Measurements from ENCODE around the gene PPP1R27.

The PPP1R27 gene

GRCh38 chr17:81859906-81860755, 25.3 kb upstream of the PPP1R27 start, which contains the start of gene P4HB:
TSS of gene P4HB (minus strand) at chr17:81860535. CDS start at chr17:81860471, 64 bp downstream.
- Histone ChIP-seq H3K36me3 (ENCODE audit: insufficient read depth, low read length) (peaks cover 66% of the 10 kb centered on the region), H3K4me1 (ENCODE audit: insufficient read depth, low read length) (peaks cover 54% of the 10 kb centered on the region), H3K9ac (ENCODE audit: low read depth, low read length) (peak within 1 kb of the TSS; percentile 82), H3K27me3 (ENCODE audit: insufficient read depth, low read length, poor library complexity) (peaks cover 3% of the 10 kb centered on the region), H3K9me3 (ENCODE audit: insufficient read depth, low read length, severe bottlenecking) (no peaks in the 10 kb centered on the region), H3K79me2 (ENCODE audit: insufficient read depth, low read length) (peaks cover 86% of the 10 kb centered on the region), H3K4me3 (ENCODE audit: low read depth in 1 of 2, low read length in 2 of 2) (peak within 1 kb of the TSS; percentile 79 to 91), H3K4me2 (ENCODE audit: insufficient read depth, low read length) (peak within 1 kb of the TSS; percentile 98), H3K27ac (ENCODE audit: low read length) (peak within 1 kb of the TSS; percentile 94), H2AFZ (ENCODE audit: low read depth, low read length) (peak within 1 kb of the TSS; percentile 94), H4K20me1 (ENCODE audit: insufficient read depth, low read length) (peaks cover 48% of the 10 kb centered on the region)
- TF ChIP-seq EZH2 (IDR thresholded peaks at IDR 0.05; ENCODE audit: borderline replicate concordance, low read depth, low read length, severe bottlenecking), result no peak
- no peak for TF ChIP-seq CTCF (IDR thresholded peaks at IDR 0.05; ENCODE audit: borderline replicate concordance, extremely low read depth, low read length, poor library complexity, severe bottlenecking)
- ATAC-seq (ENCODE audit: insufficient read depth, low read depth) (no peak), DNase-seq (no peak)

GRCh38 chr17:81858967-81859905, 24.4 kb upstream of the PPP1R27 start:
- no peaks in the 10 kb centered on the region for H3K9me3 ChIP-seq (ENCODE audit: insufficient read depth, low read length, severe bottlenecking)
- peak overlapping the region; percentile 98 for H3K4me2 ChIP-seq (ENCODE audit: insufficient read depth, low read length)
- H4K20me1 ChIP-seq (ENCODE audit: insufficient read depth, low read length), result peaks cover 49% of the 10 kb centered on the region
- H2AFZ ChIP-seq (ENCODE audit: low read depth, low read length), result 0 out of 2 replicates have a peak overlapping the region, but pooled peaks have one; percentile 84
- peaks cover 91% of the 10 kb centered on the region for H3K79me2 ChIP-seq (ENCODE audit: insufficient read depth, low read length)
- DNase-seq, result no peak
- TF ChIP-seq EZH2 (IDR thresholded peaks at IDR 0.05; ENCODE audit: borderline replicate concordance, low read depth, low read length, severe bottlenecking), result no peak
- peak; percentile 2 for TF ChIP-seq CTCF (IDR thresholded peaks at IDR 0.05; ENCODE audit: borderline replicate concordance, extremely low read depth, low read length, poor library complexity, severe bottlenecking)
- peaks cover 68% of the 10 kb centered on the region for H3K36me3 ChIP-seq (ENCODE audit: insufficient read depth, low read length)
- peaks cover 54% of the 10 kb centered on the region for H3K4me1 ChIP-seq (ENCODE audit: insufficient read depth, low read length)
- H3K9ac ChIP-seq (ENCODE audit: low read depth, low read length), result peak overlapping the region; percentile 82
- ATAC-seq (ENCODE audit: insufficient read depth, low read depth), result no peak
- H3K4me3 ChIP-seq (ENCODE audit: low read depth in 1 of 2, low read length in 2 of 2), result peak overlapping the region; percentile 79 to 91
- H3K27ac ChIP-seq (ENCODE audit: low read length), result peak overlapping the region; percentile 94
- peaks cover 3% of the 10 kb centered on the region for H3K27me3 ChIP-seq (ENCODE audit: insufficient read depth, low read length, poor library complexity)

DNA sequence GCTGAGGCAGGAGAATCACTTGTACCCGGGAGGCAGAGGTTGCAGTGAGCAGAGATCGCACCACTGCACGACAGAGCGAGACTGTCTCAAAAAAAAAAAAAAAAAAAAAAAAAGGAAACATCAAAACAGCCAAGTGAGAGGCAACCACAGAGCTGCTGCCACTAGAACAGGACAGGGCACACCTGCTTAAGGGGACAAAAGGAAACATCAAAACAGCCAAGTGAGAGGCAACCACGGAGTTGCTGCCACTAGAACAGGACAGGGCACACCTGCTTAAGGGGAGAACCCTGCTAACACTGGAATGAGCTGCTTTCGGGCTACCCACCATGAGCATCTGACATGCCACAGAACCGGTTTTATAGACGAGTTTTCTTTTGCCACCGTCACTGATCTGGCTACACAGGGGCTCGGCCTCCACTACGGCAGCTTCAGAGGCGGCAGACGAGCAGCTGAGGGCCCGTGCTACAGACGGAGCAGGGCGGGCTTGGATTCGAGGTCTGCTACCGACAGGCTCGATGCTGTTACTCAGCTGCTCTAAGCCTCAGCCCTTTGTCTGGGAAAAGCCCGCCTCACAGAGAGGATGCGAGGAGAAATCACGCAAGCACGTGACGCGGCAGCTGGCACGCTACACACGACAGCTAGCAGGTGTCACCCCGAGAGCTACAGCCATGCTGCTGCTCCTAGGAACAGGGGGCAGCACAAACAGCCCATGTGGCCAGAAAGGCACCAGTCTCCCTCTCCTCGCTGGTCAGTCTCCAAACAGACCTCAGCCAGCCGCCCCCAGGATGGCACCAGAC, 23.5 kb upstream of the PPP1R27 start:
- no peak for ATAC-seq (ENCODE audit: insufficient read depth, low read depth)
- peak overlapping the region; percentile 79 to 91; a peak in 3 of 4 replicates for H3K4me3 ChIP-seq (ENCODE audit: low read depth in 1 of 2, low read length in 2 of 2)
- peaks cover 53% of the 10 kb centered on the region for H3K4me1 ChIP-seq (ENCODE audit: insufficient read depth, low read length)
- DNase-seq, result peak; percentile 53
- TF ChIP-seq EZH2 (IDR thresholded peaks at IDR 0.05; ENCODE audit: borderline replicate concordance, low read depth, low read length, severe bottlenecking), result no peak
- TF ChIP-seq CTCF (IDR thresholded peaks at IDR 0.05; ENCODE audit: borderline replicate concordance, extremely low read depth, low read length, poor library complexity, severe bottlenecking), result no peak
- H3K9ac ChIP-seq (ENCODE audit: low read depth, low read length), result peak overlapping the region; percentile 82
- peaks cover 89% of the 10 kb centered on the region for H3K79me2 ChIP-seq (ENCODE audit: insufficient read depth, low read length)
- H3K4me2 ChIP-seq (ENCODE audit: insufficient read depth, low read length), result peak overlapping the region; percentile 98
- H3K27me3 ChIP-seq (ENCODE audit: insufficient read depth, low read length, poor library complexity), result peaks cover 3% of the 10 kb centered on the region
- peak overlapping the region; percentile 94 for H3K27ac ChIP-seq (ENCODE audit: low read length)
- no peak overlapping the region for H2AFZ ChIP-seq (ENCODE audit: low read depth, low read length)
- H4K20me1 ChIP-seq (ENCODE audit: insufficient read depth, low read length), result peaks cover 46% of the 10 kb centered on the region
- no peaks in the 10 kb centered on the region for H3K9me3 ChIP-seq (ENCODE audit: insufficient read depth, low read length, severe bottlenecking)
- peaks cover 68% of the 10 kb centered on the region for H3K36me3 ChIP-seq (ENCODE audit: insufficient read depth, low read length)

All from DND-41 (cell line).